K562 (cell line): ENCODE results near the gene CHCHD6. TPM values are rescaled to one million over a fixed set of nuclear protein-coding genes. Genes with fewer than 3 reads are reported as not detected.

Source experiments
- ATAC-seq: fragments of 200-7000 bp; cut with Tn5 transposase; 3 replicates; pipeline ENCODE4 v1.9.1; 2020; ENCODE audit warnings: moderate library complexity
- BruUV-seq: library from RNA; stranded (reverse); fragments of 400-500 nt; replicated peaks from 2 replicates; lab custom pipeline; 2021; lab: Mats Ljungman, UMichigan
- CTCF ChIA-PET: fragments of 300-600 bp; formaldehyde crosslinking; extraction: SDS; loops from one replicate; lab custom pipeline; 2021; ENCODE audit warnings: low intra/inter-chr PET ratio; lab: Yijun Ruan, JAX
- POLR2A ChIA-PET: fragments of 300-600, 350-650 bp; sonication (Branson Sonifier 250); formaldehyde crosslinking; extraction: SDS; loops from one replicate; lab custom pipeline; 2021; ENCODE audit warnings: antibody characterized with exemption, inconsistent platforms; lab: Yijun Ruan, JAX
- DNase-seq, 4 experiments: peaks; one replicate each; pipeline versions ENCODE4 v3.0.0 to v3.0.0-alpha.2; 2011 to 2018; ENCODE audit warnings: low spot score in 3 of 4, mixed read lengths in 3 of 4; ENCODE audit errors: extremely low read depth in 1 of 4
- FAIRE-seq: peaks from 2 replicates; lab custom pipeline; 2011; peaks lifted over from hg19 to GRCh38; lab: Jason Lieb, UNC
- H2AFZ ChIP-seq: 2 replicates; pipeline ENCODE4 v1.6.0; 2011; ENCODE audit warnings: low read depth, low read length, control low read depth, inconsistent platforms
- H3K27ac ChIP-seq: fragments of 200-600 bp; 3 replicates; pipeline ENCODE4 v1.8.0; 2011; ENCODE audit warnings: low read depth, mild to moderate bottlenecking, control low read depth, inconsistent platforms, low read length, moderate library complexity, mixed read lengths; ENCODE audit errors: extremely low read depth
- H3K27me3 ChIP-seq, 2 experiments: fragments of 300-600 bp in 1 of 2; 2 replicates in 1 of 2; 3 replicates in 1 of 2; pipeline versions ENCODE4 v1.6.0 to v1.8.0; 2011; ENCODE audit warnings: inconsistent platforms in 2 of 2, low read length in 2 of 2, mild to moderate bottlenecking in 1 of 2, mixed read lengths in 1 of 2, moderate library complexity in 1 of 2; ENCODE audit not compliant: control insufficient read depth in 2 of 2, insufficient read depth in 2 of 2
- H3K36me3 ChIP-seq: fragments of 300-600 bp; 3 replicates; pipeline ENCODE4 v1.8.0; 2011; ENCODE audit warnings: mild to moderate bottlenecking, low read length, inconsistent platforms; ENCODE audit not compliant: control insufficient read depth, insufficient read depth
- H3K4me1 ChIP-seq, 2 experiments: fragments of 200-600 bp in 1 of 2; replicated peaks in 1 of 2; 2 replicates in 1 of 2; 3 replicates in 1 of 2; pipeline versions ENCODE4 v1.5.1 to v1.8.0; 2011; ENCODE audit warnings: inconsistent platforms in 2 of 2, low read length in 2 of 2, mild to moderate bottlenecking in 1 of 2, mixed read lengths in 1 of 2, moderate library complexity in 1 of 2; ENCODE audit not compliant: control insufficient read depth in 2 of 2, insufficient read depth in 2 of 2
- H3K4me2 ChIP-seq: 2 replicates; pipeline ENCODE4 v1.6.1; 2011; ENCODE audit warnings: low read length, control low read depth, inconsistent platforms, mixed read lengths; ENCODE audit not compliant: insufficient read depth
- H3K4me3 ChIP-seq: fragments of 200-600 bp; sonication (generic), shearing (Covaris generic); 2 replicates; pipeline ENCODE4 v1.5.1; 2016; ENCODE audit warnings: control low read depth, inconsistent platforms
- H3K79me2 ChIP-seq: fragments of 200-600 bp; 3 replicates; pipeline ENCODE4 v1.8.0; 2011; ENCODE audit warnings: low read length, inconsistent platforms; ENCODE audit not compliant: control insufficient read depth, insufficient read depth
- H3K9ac ChIP-seq, 2 experiments: 2 replicates each; pipeline versions ENCODE4 v1.6.0 to v1.6.1; 2011; ENCODE audit warnings: low read depth in 2 of 2, low read length in 2 of 2, control low read depth in 1 of 2, inconsistent platforms in 1 of 2, mild to moderate bottlenecking in 1 of 2, mixed read lengths in 1 of 2; ENCODE audit not compliant: insufficient read depth in 1 of 2
- H3K9me1 ChIP-seq: one replicate; pipeline ENCODE4 v1.6.0; 2011; ENCODE audit warnings: inconsistent platforms, mild to moderate bottlenecking, low read length, moderate library complexity; ENCODE audit not compliant: control insufficient read depth, insufficient read depth
- H3K9me3 ChIP-seq: replicated peaks from 2 replicates; pipeline ENCODE4 v1.5.1; 2011; ENCODE audit warnings: low read depth, low read length, inconsistent platforms; ENCODE audit not compliant: control insufficient read depth, insufficient read depth
- H4K20me1 ChIP-seq: replicated peaks from 2 replicates; pipeline ENCODE4 v1.6.1; 2011; ENCODE audit warnings: low read length, inconsistent platforms, mixed read lengths; ENCODE audit not compliant: control insufficient read depth, insufficient read depth
- CEBPB ChIP-seq: fragments of 450-650 bp; IDR thresholded peaks from 2 replicates; pipeline ENCODE4 v1.6.1; 2016; ENCODE audit warnings: missing genetic modification characterization, missing compliant biosample characterization
- CHCHD3 ChIP-seq: fragments of 250-450 bp; sonication (Bioruptor Pico); IDR thresholded peaks from 2 replicates; pipeline ENCODE4 v2.1.2; 2022; ENCODE audit warnings: mild to moderate bottlenecking
- ETV5 ChIP-seq: sonication (generic); formaldehyde crosslinking; IDR thresholded peaks from 2 replicates; pipeline ENCODE4 v1.4.0; 2020; ENCODE audit warnings: low read depth, mild to moderate bottlenecking, missing genetic modification reagents
- GATAD2B ChIP-seq: fragments of 450-650 bp; IDR thresholded peaks from 2 replicates; pipeline ENCODE4 v1.6.1; 2017; ENCODE audit warnings: mild to moderate bottlenecking, borderline replicate concordance
- HNRNPLL ChIP-seq: fragments of 200-400 bp; formaldehyde crosslinking; IDR thresholded peaks from 2 replicates; pipeline ENCODE4 v1.6.1; 2017; ENCODE audit warnings: low read length, low read depth, mild to moderate bottlenecking; ENCODE audit not compliant: poor library complexity, severe bottlenecking
- HOXB6 ChIP-seq: fragments of 250-450 bp; sonication (Bioruptor Pico); IDR thresholded peaks from 2 replicates; pipeline ENCODE4 v1.5.1; 2022; ENCODE audit warnings: mild to moderate bottlenecking, borderline replicate concordance
- STAG1 ChIP-seq: sonication (generic); formaldehyde crosslinking; IDR thresholded peaks from 2 replicates; pipeline ENCODE4 v1.5.0; 2020; ENCODE audit warnings: missing genetic modification reagents, borderline replicate concordance
- STAT5A ChIP-seq: IDR thresholded peaks from 2 replicates; pipeline ENCODE4 v1.6.1; 2012; ENCODE audit warnings: low read length, inconsistent platforms, borderline replicate concordance
- ZBTB1 ChIP-seq: sonication (generic); formaldehyde crosslinking; IDR thresholded peaks from 2 replicates; pipeline ENCODE4 v1.8.1; 2023; ENCODE audit warnings: missing genetic modification reagents, low read depth, mild to moderate bottlenecking, borderline replicate concordance
- ZNF277 ChIP-seq: fragments of 250-450 bp; sonication (Bioruptor Pico); IDR thresholded peaks from 2 replicates; pipeline ENCODE4 v1.8.0; 2022; ENCODE audit warnings: inconsistent platforms, mild to moderate bottlenecking, moderate library complexity, borderline replicate concordance
- ZNF561 ChIP-seq: fragments of 450-650 bp; formaldehyde crosslinking; conservative IDR thresholded peaks from 2 replicates; pipeline ENCODE4 v1.4.0; 2020; ENCODE audit warnings: mild to moderate bottlenecking, moderate library complexity
- ZNF740 ChIP-seq, 3 experiments: fragments of 200-800 bp in 1 of 3; sonication (Bioruptor generic) in 1 of 3; sonication (generic) in 1 of 3; formaldehyde crosslinking in 1 of 3; IDR thresholded peaks; 2 replicates each; pipeline versions ENCODE4 v1.6.1 to v1.8.0; 2016 to 2022; ENCODE audit warnings: mild to moderate bottlenecking in 2 of 3, missing compliant biosample characterization in 2 of 3, missing genetic modification characterization in 2 of 3, missing genetic modification reagents in 1 of 3
- WGBS: fragments of 100-300 bp; shearing (Covaris generic); methylation state at CpG from one replicate; pipeline ENCODE4 v1.1.6; 2016; ENCODE audit warnings: low coverage, mixed read lengths; ENCODE audit not compliant: insufficient coverage; ENCODE audit errors: missing lambda C conversion rate; 5-methylcytosine and 5-hydroxymethylcytosine counted together
- in situ Hi-C: fragments of 300-500 bp; cut with MboI; formaldehyde crosslinking; loops from 4 replicates; pipeline ENCODE4 v1.15.0; 2018; ENCODE audit warnings: inconsistent platforms, mixed read lengths
- intact Hi-C: fragments of 100-400 bp; cut with micrococcal nuclease; formaldehyde crosslinking; loops from 2 replicates; pipeline ENCODE4 v1.14.2; 2022
- polyA plus RNA-seq, 8 experiments: library from polyadenylated mRNA; depleted of rRNA in 4 of 8; stranded (reverse) in 5 of 8; unstranded in 3 of 8; fragments of >200 nt; fragmentation: Nextera tagmentation in 2 of 8; fragmentation: Illumina TruSeq in 1 of 8; extraction: Ambion mirVana in 2 of 8; extraction: Trizol in 1 of 8; gene quantifications; 2 replicates each; pipeline versions ENCODE4 v1.2.1 to v1.2.3, GENCODE V29; 2011 to 2014; ENCODE audit warnings: inconsistent platforms in 1 of 8, missing spikeins in 1 of 8
- total RNA-seq, 7 experiments: library from RNA; depleted of rRNA in 6 of 7; stranded (reverse); fragments of >200 nt in 6 of 7; fragmentation: Illumina TruSeq in 2 of 7; extraction: Trizol in 2 of 7; gene quantifications; 2 replicates each; pipeline versions ENCODE4 v1.2.1 to v1.2.3, GENCODE V29; 2011 to 2021; ENCODE audit warnings: low replicate concordance in 1 of 7
- TF ChIP-seq, protein P1 (sequence below): fragments of 250-450 bp; sonication (Bioruptor Pico); IDR thresholded peaks from 2 replicates; pipeline ENCODE4 v1.4.0; 2020; ENCODE audit warnings: mild to moderate bottlenecking
- TF ChIP-seq, protein P2 (sequence below): fragments of 450-650 bp; formaldehyde crosslinking; IDR thresholded peaks from 2 replicates; pipeline ENCODE4 v1.4.0; 2020; ENCODE audit warnings: mild to moderate bottlenecking, moderate library complexity

CHCHD6 gene
- total and polyA plus RNA-seq, 9 of the 15 experiments (the other 6 are each of a cell fraction or from before 2014, with no cell fraction given), result 4.6 to 18.6 (median 10.9) TPM

DNA sequence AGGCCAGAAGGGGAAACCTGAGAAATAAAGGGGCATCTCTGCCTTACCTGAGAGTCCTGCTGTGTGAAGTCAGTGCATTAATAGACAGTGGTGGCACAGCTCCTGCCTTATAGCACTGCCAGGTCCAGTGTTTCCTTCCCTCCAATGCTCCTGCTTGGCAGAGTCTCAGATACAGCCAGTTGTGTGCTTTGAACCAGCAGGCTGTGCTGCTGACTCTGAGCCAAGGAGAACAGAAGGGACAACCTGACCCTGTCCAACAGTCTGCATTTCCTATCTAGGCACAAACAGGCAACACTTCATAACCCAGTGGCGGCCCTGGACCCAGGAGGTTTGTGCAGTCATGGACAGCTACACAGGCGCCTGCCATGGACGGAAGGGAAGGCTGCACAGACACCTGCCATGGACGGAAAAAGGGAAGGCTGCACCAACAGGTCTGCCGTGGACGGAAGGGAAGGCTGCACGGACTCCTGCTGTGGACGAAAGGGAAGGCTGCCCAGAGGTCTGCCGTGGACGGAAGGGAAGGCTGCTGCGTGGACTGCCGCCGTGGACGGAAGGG, 245.0 kb downstream of the CHCHD6 start:
- ChIA-PET CTCF (no interaction called here), POLR2A (interaction anchor here (0.8 kb wide), 1 partner anchor 11 kb away, joined by 4 read pairs; no protein-coding TSS in a partner anchor)
- TF ChIP-seq STAT5A, result no peak
- TF ChIP-seq ETV5 (CRISPR knock-in tag), result no peak
- no peak for TF ChIP-seq GATAD2B
- TF ChIP-seq ZNF561 (CRISPR knock-in tag), result no peak
- TF ChIP-seq HOXB6 (CRISPR knock-in tag), result no peak
- TF ChIP-seq STAG1 (CRISPR knock-in tag), result no peak
- no peak for TF ChIP-seq CEBPB
- no peak for TF ChIP-seq CHCHD3 (CRISPR knock-in tag)
- no peak for TF ChIP-seq ZNF740 (CRISPR knock-in tag; IDR thresholded peaks at IDR 0.05)
- no peak for TF ChIP-seq ZNF740 (tag; IDR thresholded peaks at IDR 0.05)
- no peak for TF ChIP-seq HNRNPLL
- TF ChIP-seq, protein P1, sequence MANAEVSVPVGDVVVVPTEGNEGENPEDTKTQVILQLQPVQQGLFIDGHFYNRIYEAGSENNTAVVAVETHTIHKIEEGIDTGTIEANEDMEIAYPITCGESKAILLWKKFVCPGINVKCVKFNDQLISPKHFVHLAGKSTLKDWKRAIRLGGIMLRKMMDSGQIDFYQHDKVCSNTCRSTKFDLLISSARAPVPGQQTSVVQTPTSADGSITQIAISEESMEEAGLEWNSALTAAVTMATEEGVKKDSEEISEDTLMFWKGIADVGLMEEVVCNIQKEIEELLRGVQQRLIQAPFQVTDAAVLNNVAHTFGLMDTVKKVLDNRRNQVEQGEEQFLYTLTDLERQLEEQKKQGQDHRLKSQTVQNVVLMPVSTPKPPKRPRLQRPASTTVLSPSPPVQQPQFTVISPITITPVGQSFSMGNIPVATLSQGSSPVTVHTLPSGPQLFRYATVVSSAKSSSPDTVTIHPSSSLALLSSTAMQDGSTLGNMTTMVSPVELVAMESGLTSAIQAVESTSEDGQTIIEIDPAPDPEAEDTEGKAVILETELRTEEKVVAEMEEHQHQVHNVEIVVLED (CRISPR knock-in tag), result no peak
- no peak for TF ChIP-seq ZBTB1 (CRISPR knock-in tag)
- TF ChIP-seq, protein P2, sequence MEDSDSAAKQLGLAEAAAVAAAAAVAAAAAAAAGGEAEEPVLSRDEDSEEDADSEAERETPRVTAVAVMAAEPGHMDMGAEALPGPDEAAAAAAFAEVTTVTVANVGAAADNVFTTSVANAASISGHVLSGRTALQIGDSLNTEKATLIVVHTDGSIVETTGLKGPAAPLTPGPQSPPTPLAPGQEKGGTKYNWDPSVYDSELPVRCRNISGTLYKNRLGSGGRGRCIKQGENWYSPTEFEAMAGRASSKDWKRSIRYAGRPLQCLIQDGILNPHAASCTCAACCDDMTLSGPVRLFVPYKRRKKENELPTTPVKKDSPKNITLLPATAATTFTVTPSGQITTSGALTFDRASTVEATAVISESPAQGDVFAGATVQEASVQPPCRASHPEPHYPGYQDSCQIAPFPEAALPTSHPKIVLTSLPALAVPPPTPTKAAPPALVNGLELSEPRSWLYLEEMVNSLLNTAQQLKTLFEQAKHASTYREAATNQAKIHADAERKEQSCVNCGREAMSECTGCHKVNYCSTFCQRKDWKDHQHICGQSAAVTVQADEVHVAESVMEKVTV (CRISPR knock-in tag), result no peak
- no peak for TF ChIP-seq ZNF277
- H3K9ac ChIP-seq, result no peak overlapping the region
- H3K27me3 ChIP-seq, result no peaks in the 10 kb centered on the region
- H3K27ac ChIP-seq, result no peak overlapping the region
- H3K4me3 ChIP-seq, result no peak overlapping the region
- peaks cover 4% of the 10 kb centered on the region for H3K9me1 ChIP-seq
- DNase-seq (no peak), FAIRE-seq (no peak), ATAC-seq (no peak)
- H4K20me1 ChIP-seq, result no peaks in the 10 kb centered on the region
- 60% methylated on average over 1 of the region's 14 CpGs for WGBS
- no peak overlapping the region for H2AFZ ChIP-seq
- no peaks in the 10 kb centered on the region for H3K79me2 ChIP-seq
- H3K4me1 ChIP-seq, result peaks cover 5 to 10% of the 10 kb centered on the region in 2 experiments; a peak in 4 of 5 replicates
- no peaks in the 10 kb centered on the region for H3K9me3 ChIP-seq
- intact Hi-C loops, result no loop called here
- no peaks in the 10 kb centered on the region for H3K36me3 ChIP-seq
- in situ Hi-C loops, result no loop called here
- no TSS peak for BruUV-seq
- H3K4me2 ChIP-seq, result no peak overlapping the region
